GF-D8 (cell line): ENCODE results near the gene TRIM24.
A peak's percentile ranks its signal among the peaks of the same experiment; 100 is the strongest.
"Not testable (repeated sequence)": the region's sequence is repeated elsewhere in the genome, so short reads cannot be mapped to it uniquely, and the experiment has no call there.

ENCODE experiments used
- DNase-seq: peaks from one replicate; lab custom pipeline; 2025; lab: John Stamatoyannopoulos, UW

Gene TRIM24

DNA sequence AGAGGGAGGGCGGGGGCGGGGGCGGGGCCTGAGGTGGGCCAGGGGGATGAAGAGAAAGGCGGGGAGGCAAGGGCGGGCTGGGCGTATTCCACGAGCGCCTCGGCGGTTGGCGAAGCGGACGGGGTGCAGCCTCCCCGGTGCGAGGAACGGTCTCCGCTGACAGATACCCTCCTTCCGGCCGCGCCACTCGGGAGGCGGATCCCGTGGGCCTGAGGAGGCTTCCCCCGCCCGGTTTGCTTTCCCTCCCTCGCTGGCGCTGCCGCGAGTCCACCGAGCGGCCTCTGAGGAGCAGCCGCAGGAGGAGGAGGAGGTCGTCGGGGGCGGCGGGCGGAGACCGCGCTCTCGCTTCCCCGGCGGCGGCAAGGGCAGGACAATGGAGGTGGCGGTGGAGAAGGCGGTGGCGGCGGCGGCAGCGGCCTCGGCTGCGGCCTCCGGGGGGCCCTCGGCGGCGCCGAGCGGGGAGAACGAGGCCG lies at the start of gene TRIM24:
TSS of gene TRIM24 (plus strand) at position 84 of the 473 bp plus-strand sequence. CDS start at position 374, 290 bp downstream.
- DNase-seq, result no peak

DNA sequence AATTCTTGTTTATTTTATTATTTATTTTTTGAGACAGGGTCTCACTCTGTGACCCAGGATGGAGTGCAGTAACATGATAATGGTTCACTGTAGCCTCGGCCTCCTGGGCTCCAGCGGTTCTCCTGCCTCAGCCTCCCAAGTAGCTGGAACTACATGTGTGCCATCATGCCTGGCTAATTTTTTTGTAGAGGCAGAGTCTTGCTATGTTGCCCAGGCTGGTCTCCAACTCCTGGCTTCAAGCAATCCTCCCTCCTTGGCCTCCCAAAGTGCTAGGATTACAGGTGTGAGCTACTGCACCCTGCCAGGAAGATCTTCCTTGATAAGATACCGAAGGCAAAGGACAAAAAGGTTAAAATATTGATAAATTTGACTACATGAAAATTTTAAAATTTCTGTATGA lies 48.0 kb upstream of the TRIM24 start:
- not testable (repeated sequence) for DNase-seq

GRCh38 chr7:138412921-138413320 lies 47.1 kb upstream of the TRIM24 start:
- DNase-seq, result not testable (repeated sequence)

- no peak for DNase-seq
These were observed 42.9 kb upstream of the TRIM24 start for GRCh38 chr7:138417078-138417700.

- DNase-seq, result no peak
These were observed 42.3 kb upstream of the TRIM24 start for GRCh38 chr7:138417764-138418163.

DNA sequence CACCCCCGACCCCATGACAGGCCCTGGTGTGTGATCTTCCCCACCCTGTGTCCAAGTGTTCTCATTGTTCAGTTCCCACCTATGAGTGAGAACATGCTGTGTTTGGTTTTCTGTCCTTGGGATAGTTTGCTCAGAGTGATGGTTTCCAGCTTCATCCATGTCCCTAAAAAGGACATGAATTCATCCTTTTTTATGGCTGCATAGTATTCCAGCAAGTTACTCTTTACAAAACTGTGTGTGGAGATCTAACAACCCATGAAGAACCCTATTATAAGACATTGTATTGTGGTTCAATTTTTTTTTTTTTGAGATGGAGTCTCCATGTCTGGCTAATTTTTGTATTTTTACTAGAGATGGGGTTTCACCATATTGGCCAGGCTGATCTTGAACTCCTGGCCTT lies 41.7 kb upstream of the TRIM24 start:
- not testable (repeated sequence) for DNase-seq

DNA sequence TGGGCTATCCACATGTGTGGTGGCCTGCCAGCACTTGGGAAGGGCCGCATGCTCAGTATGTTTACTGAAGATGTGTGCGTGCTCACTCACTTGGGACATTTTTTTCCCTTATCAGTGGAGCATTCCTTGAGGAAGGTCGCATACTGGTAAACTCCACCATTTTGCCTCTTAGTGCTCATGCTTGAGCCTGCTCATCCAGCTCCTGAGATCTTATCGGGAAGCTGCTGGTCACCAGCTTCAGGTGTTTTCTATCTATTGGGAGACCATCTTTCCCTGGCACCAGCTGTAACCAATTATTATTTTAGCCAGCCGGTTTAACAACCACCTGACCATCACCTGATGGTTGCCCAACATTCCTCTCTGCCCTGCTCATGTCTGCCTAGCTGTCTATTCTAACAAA lies 35.0 kb upstream of the TRIM24 start:
- no peak for DNase-seq

DNA sequence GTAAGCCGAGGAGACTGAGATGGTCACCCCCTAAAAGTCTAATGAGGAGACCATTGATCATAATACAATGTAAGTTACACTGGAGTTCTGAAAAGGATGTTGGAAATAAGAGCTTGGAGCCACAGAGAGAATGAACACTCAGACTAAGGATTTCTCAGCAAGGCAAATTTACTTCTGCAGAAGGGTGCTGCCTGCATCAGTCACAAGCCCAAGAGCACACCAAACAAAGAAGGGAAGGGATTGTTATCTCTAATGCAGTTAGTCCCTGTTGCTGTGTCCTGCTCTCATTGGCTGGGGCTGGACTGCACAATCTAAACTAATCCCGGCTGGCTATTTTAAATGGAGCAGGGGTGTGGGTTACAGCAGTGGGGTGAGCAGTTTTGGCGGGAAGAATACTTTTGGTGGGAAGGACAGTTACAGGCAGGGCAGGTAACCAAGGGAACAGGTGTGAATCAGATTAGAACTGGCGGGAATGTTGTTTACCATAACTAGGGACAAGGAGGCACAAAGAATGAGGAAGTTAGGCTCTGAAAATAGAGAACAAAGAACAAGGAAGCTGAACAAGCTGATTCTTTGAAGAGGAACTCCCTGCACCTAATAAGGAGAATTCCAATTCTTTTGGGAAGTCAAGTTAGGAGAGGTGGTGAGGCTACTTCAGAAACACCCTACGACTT lies 30.3 kb upstream of the TRIM24 start:
- DNase-seq, result no peak

DNA sequence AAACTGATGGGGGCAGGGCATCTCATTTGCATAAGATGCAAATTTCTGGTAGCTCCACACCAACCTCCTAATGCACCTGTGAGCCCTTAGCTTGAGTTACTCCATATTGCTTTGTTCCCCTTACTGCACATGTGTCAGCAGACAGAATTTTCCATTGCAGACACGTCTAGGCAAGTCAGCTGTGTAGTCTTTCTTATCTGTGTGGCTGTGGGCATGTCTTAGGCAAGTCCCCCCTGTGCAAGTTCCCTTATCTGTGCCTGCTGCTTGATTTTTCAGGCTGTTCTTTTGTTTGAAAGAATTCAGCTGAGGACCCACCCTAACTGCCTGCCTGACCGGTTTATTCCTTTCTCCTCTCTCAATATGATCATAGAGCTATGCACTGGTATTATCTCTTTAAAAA lies 28.5 kb upstream of the TRIM24 start:
- DNase-seq, result peak; percentile 41

GRCh38 chr7:138433583-138434443 lies 26.2 kb upstream of the TRIM24 start:
- DNase-seq, result no peak

- DNase-seq, result no peak
These were observed 25.5 kb upstream of the TRIM24 start for GRCh38 chr7:138434597-138435019.

DNA sequence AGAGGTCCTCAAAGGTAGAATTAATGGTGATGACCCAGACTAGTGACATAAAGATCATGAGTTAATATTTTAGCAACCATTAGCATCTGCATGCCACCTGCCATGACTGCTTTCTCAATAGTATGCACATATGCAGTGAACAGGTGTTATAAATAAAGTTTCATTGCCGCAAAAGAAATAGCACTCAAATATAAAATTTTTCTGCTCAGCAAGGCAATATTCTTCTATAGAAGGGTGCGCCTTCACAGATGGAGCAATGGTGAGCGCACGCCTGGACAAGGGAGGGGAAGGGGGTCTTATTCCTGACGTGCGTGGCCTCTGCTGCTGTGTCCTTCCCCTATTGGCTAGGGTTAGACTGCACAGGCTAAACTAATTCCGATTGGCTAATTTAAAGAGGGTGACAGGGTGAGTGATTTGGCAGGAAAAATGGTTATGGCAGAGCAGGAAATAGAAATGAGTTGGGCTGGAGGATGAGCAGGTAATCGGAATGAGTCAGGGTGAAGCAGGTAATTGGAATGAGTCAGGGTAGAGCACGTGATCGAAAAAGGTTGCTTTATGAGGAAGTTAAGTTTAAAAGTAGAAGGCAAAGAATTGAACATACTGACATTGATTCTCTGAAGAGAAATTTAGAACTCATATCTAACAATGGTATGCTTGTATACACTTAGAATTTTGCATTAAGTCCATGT lies 24.7 kb upstream of the TRIM24 start:
- no peak for DNase-seq

- no peak for DNase-seq
These were observed 23.7 kb upstream of the TRIM24 start for GRCh38 chr7:138436388-138436787.

DNA sequence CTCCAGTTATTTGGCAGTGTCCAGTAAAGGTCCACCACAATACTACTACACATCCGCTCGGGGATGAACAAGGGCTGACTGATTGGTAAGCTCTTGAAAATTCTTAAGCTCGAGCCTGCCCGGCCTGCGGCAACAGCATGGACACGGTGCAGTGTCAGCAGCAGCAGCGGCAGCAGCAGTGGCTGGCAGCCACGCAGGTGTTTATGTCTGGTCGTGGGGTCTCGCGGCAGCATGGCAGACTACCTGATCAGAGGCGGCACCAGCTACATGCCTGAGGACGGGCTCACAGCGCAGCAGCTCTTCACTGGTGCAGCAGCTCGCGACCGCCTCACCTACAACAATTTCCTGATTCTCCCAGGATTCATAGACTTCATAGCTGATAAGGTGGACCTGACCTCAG lies 19.6 kb upstream of the TRIM24 start:
- DNase-seq, result no peak

- no peak for DNase-seq
These were observed 17.2 kb upstream of the TRIM24 start for GRCh38 chr7:138442822-138443221.

- no peak for DNase-seq
These were observed 10.5 kb upstream of the TRIM24 start for GRCh38 chr7:138449580-138449979.

DNA sequence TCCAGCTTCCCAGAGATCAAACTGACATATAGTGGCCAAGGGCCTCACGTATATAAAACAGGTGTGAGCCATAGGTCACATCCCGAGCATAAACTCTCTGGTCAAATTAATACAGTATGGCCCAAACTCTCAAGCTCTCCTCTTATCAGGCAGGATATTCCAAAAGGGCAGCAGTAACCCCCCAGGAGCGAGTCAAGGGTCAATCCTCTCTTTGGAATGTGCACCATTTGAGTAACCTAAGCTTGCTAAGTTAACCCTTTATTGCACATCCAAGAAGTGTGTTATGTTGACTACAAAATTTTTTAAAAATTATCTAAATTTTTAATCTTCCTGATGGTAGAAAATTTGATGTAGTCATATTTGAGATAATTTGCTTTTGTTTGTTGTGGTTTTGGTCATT lies 4.5 kb upstream of the TRIM24 start:
- no peak for DNase-seq

GRCh38 chr7:138456220-138456619 lies 3.8 kb upstream of the TRIM24 start:
- DNase-seq, result no peak

GRCh38 chr7:138458576-138459412 lies 1.3 kb upstream of the TRIM24 start:
- DNase-seq, result no peak

DNA sequence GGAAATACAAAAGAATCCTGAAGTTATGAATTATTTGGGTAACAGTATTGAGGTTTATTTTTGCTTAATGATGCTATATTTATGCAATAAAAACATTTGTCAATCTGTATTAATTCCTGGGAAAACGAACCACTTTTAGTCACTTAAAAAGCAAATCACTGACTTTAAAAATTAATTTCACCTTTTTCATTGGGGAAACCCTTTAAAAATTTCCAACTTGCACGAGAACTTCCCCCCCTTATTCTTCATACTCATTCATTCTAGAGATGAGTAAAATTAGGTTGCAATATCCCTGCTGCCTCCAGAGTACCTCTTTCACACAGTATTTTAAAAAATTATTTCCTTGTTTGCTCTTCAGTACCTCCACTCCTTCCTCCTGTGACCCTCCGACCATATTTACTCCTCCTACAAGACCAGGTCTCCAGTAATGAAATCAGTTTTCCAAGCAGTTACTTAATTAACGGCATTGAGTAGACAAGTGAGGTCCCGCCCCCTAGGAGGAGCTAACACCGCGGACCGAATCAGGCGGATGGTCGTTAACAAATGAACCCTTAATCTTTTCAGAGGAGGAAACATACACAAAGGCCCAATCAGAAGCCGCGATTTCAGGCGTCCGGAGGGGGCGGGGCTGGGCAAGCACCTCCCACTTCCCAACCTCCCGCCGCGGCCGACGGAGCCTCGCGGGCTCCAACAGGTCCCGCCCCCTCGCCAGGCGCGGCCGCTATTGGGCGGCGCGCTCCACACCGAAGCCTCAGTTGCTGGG lies 465 bp upstream of the TRIM24 start:
- peak; percentile 95 for DNase-seq
